K562 (cell line): ENCODE measurements around the gene TRAIP. TPM values are rescaled to one million over a fixed set of nuclear protein-coding genes. Genes with fewer than 3 reads are reported as not detected.
"Not testable (repeated sequence)": the region's sequence is repeated elsewhere in the genome, so short reads cannot be mapped to it uniquely, and the experiment has no call there.

ENCODE experiments used
- ATAC-seq: fragments of 200-7000 bp; cut with Tn5 transposase; 3 replicates; pipeline ENCODE4 v1.9.1; 2020; ENCODE audit warnings: moderate library complexity
- BruUV-seq: library from RNA; stranded (reverse); fragments of 400-500 nt; replicated peaks from 2 replicates; lab custom pipeline; 2021; lab: Mats Ljungman, UMichigan
- CTCF ChIA-PET: fragments of 300-600 bp; formaldehyde crosslinking; extraction: SDS; loops from one replicate; lab custom pipeline; 2021; ENCODE audit warnings: low intra/inter-chr PET ratio; lab: Yijun Ruan, JAX
- POLR2A ChIA-PET: fragments of 300-600, 350-650 bp; sonication (Branson Sonifier 250); formaldehyde crosslinking; extraction: SDS; loops from one replicate; lab custom pipeline; 2021; ENCODE audit warnings: antibody characterized with exemption, inconsistent platforms; lab: Yijun Ruan, JAX
- DNase-seq, 4 experiments: peaks; one replicate each; pipeline versions ENCODE4 v3.0.0 to v3.0.0-alpha.2; 2011 to 2018; ENCODE audit warnings: low spot score in 3 of 4, mixed read lengths in 3 of 4; ENCODE audit errors: extremely low read depth in 1 of 4
- FAIRE-seq: peaks from 2 replicates; lab custom pipeline; 2011; peaks lifted over from hg19 to GRCh38; lab: Jason Lieb, UNC
- H2AFZ ChIP-seq: 2 replicates; pipeline ENCODE4 v1.6.0; 2011; ENCODE audit warnings: low read depth, low read length, control low read depth, inconsistent platforms
- H3K27ac ChIP-seq: fragments of 200-600 bp; 3 replicates; pipeline ENCODE4 v1.8.0; 2011; ENCODE audit warnings: low read depth, mild to moderate bottlenecking, control low read depth, inconsistent platforms, low read length, moderate library complexity, mixed read lengths; ENCODE audit errors: extremely low read depth
- H3K27me3 ChIP-seq, 2 experiments: fragments of 300-600 bp in 1 of 2; 2 replicates in 1 of 2; 3 replicates in 1 of 2; pipeline versions ENCODE4 v1.6.0 to v1.8.0; 2011; ENCODE audit warnings: inconsistent platforms in 2 of 2, low read length in 2 of 2, mild to moderate bottlenecking in 1 of 2, mixed read lengths in 1 of 2, moderate library complexity in 1 of 2; ENCODE audit not compliant: control insufficient read depth in 2 of 2, insufficient read depth in 2 of 2
- H3K36me3 ChIP-seq: fragments of 300-600 bp; 3 replicates; pipeline ENCODE4 v1.8.0; 2011; ENCODE audit warnings: mild to moderate bottlenecking, low read length, inconsistent platforms; ENCODE audit not compliant: control insufficient read depth, insufficient read depth
- H3K4me1 ChIP-seq, 2 experiments: fragments of 200-600 bp in 1 of 2; replicated peaks in 1 of 2; 2 replicates in 1 of 2; 3 replicates in 1 of 2; pipeline versions ENCODE4 v1.5.1 to v1.8.0; 2011; ENCODE audit warnings: inconsistent platforms in 2 of 2, low read length in 2 of 2, mild to moderate bottlenecking in 1 of 2, mixed read lengths in 1 of 2, moderate library complexity in 1 of 2; ENCODE audit not compliant: control insufficient read depth in 2 of 2, insufficient read depth in 2 of 2
- H3K4me2 ChIP-seq: 2 replicates; pipeline ENCODE4 v1.6.1; 2011; ENCODE audit warnings: low read length, control low read depth, inconsistent platforms, mixed read lengths; ENCODE audit not compliant: insufficient read depth
- H3K4me3 ChIP-seq: fragments of 200-600 bp; sonication (generic), shearing (Covaris generic); 2 replicates; pipeline ENCODE4 v1.5.1; 2016; ENCODE audit warnings: control low read depth, inconsistent platforms
- H3K79me2 ChIP-seq: fragments of 200-600 bp; 3 replicates; pipeline ENCODE4 v1.8.0; 2011; ENCODE audit warnings: low read length, inconsistent platforms; ENCODE audit not compliant: control insufficient read depth, insufficient read depth
- H3K9ac ChIP-seq, 2 experiments: 2 replicates each; pipeline versions ENCODE4 v1.6.0 to v1.6.1; 2011; ENCODE audit warnings: low read depth in 2 of 2, low read length in 2 of 2, control low read depth in 1 of 2, inconsistent platforms in 1 of 2, mild to moderate bottlenecking in 1 of 2, mixed read lengths in 1 of 2; ENCODE audit not compliant: insufficient read depth in 1 of 2
- H3K9me1 ChIP-seq: one replicate; pipeline ENCODE4 v1.6.0; 2011; ENCODE audit warnings: inconsistent platforms, mild to moderate bottlenecking, low read length, moderate library complexity; ENCODE audit not compliant: control insufficient read depth, insufficient read depth
- H3K9me3 ChIP-seq: replicated peaks from 2 replicates; pipeline ENCODE4 v1.5.1; 2011; ENCODE audit warnings: low read depth, low read length, inconsistent platforms; ENCODE audit not compliant: control insufficient read depth, insufficient read depth
- H4K20me1 ChIP-seq: replicated peaks from 2 replicates; pipeline ENCODE4 v1.6.1; 2011; ENCODE audit warnings: low read length, inconsistent platforms, mixed read lengths; ENCODE audit not compliant: control insufficient read depth, insufficient read depth
- BRCA1 ChIP-seq, 2 experiments: fragments of 450-650 bp in 1 of 2; sonication (generic) in 1 of 2; formaldehyde crosslinking in 1 of 2; IDR thresholded peaks; 2 replicates each; pipeline versions ENCODE4 v1.5.0 to v1.6.1; 2017 to 2020; ENCODE audit warnings: mild to moderate bottlenecking in 1 of 2, missing genetic modification reagents in 1 of 2
- CSDE1 ChIP-seq, 2 experiments: fragments of 450-650 bp; IDR thresholded peaks; 2 replicates each; pipeline ENCODE4 v1.6.1; 2016; ENCODE audit warnings: mild to moderate bottlenecking in 1 of 2
- DLX4 ChIP-seq: fragments of 250-450 bp; sonication (Bioruptor Pico); IDR thresholded peaks from 2 replicates; pipeline ENCODE4 v1.6.1; 2021; ENCODE audit warnings: mild to moderate bottlenecking
- ELK3 ChIP-seq: fragments of 450-650 bp; formaldehyde crosslinking; IDR thresholded peaks from 2 replicates; pipeline ENCODE4 v1.4.0; 2020; ENCODE audit warnings: mild to moderate bottlenecking
- HCFC1 ChIP-seq: IDR thresholded peaks from 2 replicates; pipeline ENCODE4 v1.6.1; 2012; ENCODE audit warnings: low read depth, low read length, improper control_type of control experiment
- HINFP ChIP-seq: fragments of 450-650 bp; conservative IDR thresholded peaks from 2 replicates; pipeline ENCODE4 v1.6.1; 2016; ENCODE audit warnings: missing genetic modification characterization, low read depth, mild to moderate bottlenecking, control low read depth, missing compliant biosample characterization
- HMG20B ChIP-seq: fragments of 250-450 bp; sonication (Bioruptor Pico); IDR thresholded peaks from 2 replicates; pipeline ENCODE4 v1.5.0; 2021; ENCODE audit warnings: mild to moderate bottlenecking
- HNRNPLL ChIP-seq: fragments of 200-400 bp; formaldehyde crosslinking; IDR thresholded peaks from 2 replicates; pipeline ENCODE4 v1.6.1; 2017; ENCODE audit warnings: low read length, low read depth, mild to moderate bottlenecking; ENCODE audit not compliant: poor library complexity, severe bottlenecking
- MTA1 ChIP-seq: fragments of 450-650 bp; IDR thresholded peaks from 2 replicates; pipeline ENCODE4 v1.6.1; 2017; ENCODE audit warnings: borderline replicate concordance
- SIX5 ChIP-seq, 2 experiments: IDR thresholded peaks; 2 replicates each; pipeline ENCODE4 v1.6.1; 2011; ENCODE audit warnings: low read length in 2 of 2, borderline replicate concordance in 1 of 2, low read depth in 1 of 2, mild to moderate bottlenecking in 1 of 2, moderate library complexity in 1 of 2; ENCODE audit not compliant: insufficient read depth in 1 of 2
- SMARCB1 ChIP-seq: IDR thresholded peaks from 2 replicates; pipeline ENCODE4 v1.6.1; 2011; ENCODE audit warnings: improper control_type of control experiment, low read depth; ENCODE audit not compliant: insufficient read length
- ZFX ChIP-seq: sonication (generic); formaldehyde crosslinking; IDR thresholded peaks from 2 replicates; pipeline ENCODE4 v1.8.0; 2022; ENCODE audit warnings: mild to moderate bottlenecking, missing genetic modification reagents, moderate library complexity
- ZNF146 ChIP-seq: IDR thresholded peaks from one replicate; pipeline ENCODE4 v1.6.1; 2018; ENCODE audit warnings: missing compliant biosample characterization; ENCODE audit not compliant: unreplicated experiment
- ZNF444 ChIP-seq: fragments of 250-450 bp; sonication (Bioruptor Pico); IDR thresholded peaks from 2 replicates; pipeline ENCODE4 v1.4.0; 2020; ENCODE audit warnings: mild to moderate bottlenecking, moderate library complexity
- WGBS: fragments of 100-300 bp; shearing (Covaris generic); methylation state at CpG from one replicate; pipeline ENCODE4 v1.1.6; 2016; ENCODE audit warnings: low coverage, mixed read lengths; ENCODE audit not compliant: insufficient coverage; ENCODE audit errors: missing lambda C conversion rate; 5-methylcytosine and 5-hydroxymethylcytosine counted together
- in situ Hi-C: fragments of 300-500 bp; cut with MboI; formaldehyde crosslinking; loops from 4 replicates; pipeline ENCODE4 v1.15.0; 2018; ENCODE audit warnings: inconsistent platforms, mixed read lengths
- intact Hi-C: fragments of 100-400 bp; cut with micrococcal nuclease; formaldehyde crosslinking; loops from 2 replicates; pipeline ENCODE4 v1.14.2; 2022
- polyA plus RNA-seq, 8 experiments: library from polyadenylated mRNA; depleted of rRNA in 4 of 8; stranded (reverse) in 5 of 8; unstranded in 3 of 8; fragments of >200 nt; fragmentation: Nextera tagmentation in 2 of 8; fragmentation: Illumina TruSeq in 1 of 8; extraction: Ambion mirVana in 2 of 8; extraction: Trizol in 1 of 8; gene quantifications; 2 replicates each; pipeline versions ENCODE4 v1.2.1 to v1.2.3, GENCODE V29; 2011 to 2014; ENCODE audit warnings: inconsistent platforms in 1 of 8, missing spikeins in 1 of 8
- total RNA-seq, 7 experiments: library from RNA; depleted of rRNA in 6 of 7; stranded (reverse); fragments of >200 nt in 6 of 7; fragmentation: Illumina TruSeq in 2 of 7; extraction: Trizol in 2 of 7; gene quantifications; 2 replicates each; pipeline versions ENCODE4 v1.2.1 to v1.2.3, GENCODE V29; 2011 to 2021; ENCODE audit warnings: low replicate concordance in 1 of 7

TRAIP gene
- total and polyA plus RNA-seq, 9 of the 15 experiments (the other 6 are each of a cell fraction or from before 2014, with no cell fraction given) = 14.3 to 38.6 (median 21.2) TPM

GRCh38 chr3:49781415-49782199 lies 74.8 kb downstream of the TRAIP start:
- no peak overlapping the region for H3K4me3 ChIP-seq

GRCh38 chr3:49780975-49781365 lies 75.4 kb downstream of the TRAIP start:
- H3K27ac ChIP-seq, POLR2A ChIA-PET: not testable (repeated sequence)

More at GRCh38 chr3:49781415-49782199, 74.8 kb downstream of the TRAIP start:
- 91% methylated on average over 4 of the region's 5 CpGs for WGBS
- Histone ChIP-seq H3K36me3 (peaks cover 48% of the 10 kb centered on the region; the same call in 2 of the 3 replicates), H3K4me1 (peaks cover 3 to 5% of the 10 kb centered on the region in 2 experiments; a peak in 4 of 5 replicates), H4K20me1 (0 out of 2 replicates have a peak, but pooled peaks cover 3% of the 10 kb centered on the region), H3K27me3 (no peaks in the 10 kb centered on the region), H2AFZ (no peak overlapping the region), H3K27ac (no peak overlapping the region), H3K9ac (no peak overlapping the region), H3K9me1 (no peaks in the 10 kb centered on the region), H3K9me3 (no peaks in the 10 kb centered on the region), H3K79me2 (peaks cover 77% of the 10 kb centered on the region), H3K4me2 (no peak overlapping the region)
- BruUV-seq = no TSS peak
- CTCF ChIA-PET = no interaction called here
- TF ChIP-seq HCFC1 (no peak), HNRNPLL (no peak), BRCA1 (IDR thresholded peaks at IDR 0.05) (no peak), BRCA1 (CRISPR knock-in tag; IDR thresholded peaks at IDR 0.05) (no peak), HMG20B (no peak), MTA1 (no peak), HINFP (tag) (no peak), ELK3 (no peak), ZFX (CRISPR knock-in tag) (no peak), CSDE1 (IDR thresholded peaks at IDR 0.05) (no peak), ZNF444 (CRISPR knock-in tag) (no peak), SIX5 (IDR thresholded peaks at IDR 0.05; ENCODE audit: borderline replicate concordance in 1 of 2, insufficient read depth in 1 of 2, low read depth in 1 of 2, low read length in 2 of 2) (no peak), DLX4 (no peak), ZNF146 (CRISPR knock-in tag) (no peak), SMARCB1 (no peak)
- no peak for DNase-seq
- no peak for FAIRE-seq
- POLR2A ChIA-PET = interaction anchor here (0.6 kb wide), 1 partner anchor 11 kb away, joined by 3 read pairs; no protein-coding TSS in a partner anchor
- intact Hi-C loops = no loop called here
- no peak for ATAC-seq
- in situ Hi-C loops = no loop called here

More at GRCh38 chr3:49780975-49781365, 75.4 kb downstream of the TRAIP start:
- H3K4me1 ChIP-seq, FAIRE-seq, H4K20me1 ChIP-seq, H2AFZ ChIP-seq, H3K9me3 ChIP-seq, H3K4me3 ChIP-seq, BruUV-seq, in situ Hi-C loops, H3K9me1 ChIP-seq, DNase-seq, H3K9ac ChIP-seq, H3K4me2 ChIP-seq, ATAC-seq, H3K27me3 ChIP-seq, intact Hi-C loops, CTCF ChIA-PET: not testable (repeated sequence)
- Histone ChIP-seq H3K36me3 (peaks cover 52% of the 10 kb centered on the region; the same call in 2 of the 3 replicates), H3K79me2 (peaks cover 80% of the 10 kb centered on the region)
- 86% methylated on average over 8 of the region's 9 CpGs for WGBS
